Activated naive CD8-positive, alpha-beta T cell treated with anti-CD3 and anti-CD28 coated beads for 36 hours (primary cell): Measurements from ENCODE around the gene ATP13A2. TPM values are rescaled to one million over a fixed set of nuclear protein-coding genes. Genes with fewer than 3 reads are reported as not detected.

Source experiments
- total RNA-seq, 2 experiments: library from RNA; stranded (reverse); gene quantifications; one replicate each; pipeline ENCODE4 v1.2.3, GENCODE V29; 2021

Gene ATP13A2
- total RNA-seq, 2 experiments from 2014 or later: 24.3 to 26.8 TPM

Other genes with a start within 250 kb of the ATP13A2 start
- gene RNU1-2, start 115.9 kb downstream of the ATP13A2 start, total RNA-seq: 100 to 1,000 TPM; 874 to 961 TPM
- 10 to 100 TPM; 24.7 to 26.3 TPM for gene CROCC, start 90.0 kb downstream of the ATP13A2 start, total RNA-seq
- not detected for gene MFAP2, start 31.3 kb downstream of the ATP13A2 start, total RNA-seq
- 100 to 1,000 TPM; 144 to 171 TPM for gene SDHB, start 42.1 kb upstream of the ATP13A2 start, total RNA-seq
- under 1 TPM in 1 of 2 experiments, not detected in 1; 0.06 TPM for gene PADI2, start 107.5 kb upstream of the ATP13A2 start, total RNA-seq
- gene PADI1, start 193.2 kb upstream of the ATP13A2 start, total RNA-seq: not detected
- not detected for gene PADI3, start 237.2 kb upstream of the ATP13A2 start, total RNA-seq